Regular cardiac myocyte (primary cell): ENCODE measurements around the gene KNDC1. TPM values are rescaled to one million over a fixed set of nuclear protein-coding genes. Genes with fewer than 3 reads are reported as not detected.

ENCODE experiments used
- total RNA-seq: library from RNA; depleted of rRNA; stranded (reverse); fragments of >200 nt; gene quantifications from 2 replicates; pipeline ENCODE4 v1.2.3, GENCODE V29; 2014

The KNDC1 gene
- 0.19 and 0.85 TPM in 2 replicates for total RNA-seq

GRCh38 chr10:133159950-133160825 lies at the start of gene KNDC1:
Gene KNDC1 (plus strand): TSS chr10:133160219. CDS start chr10:133160468, 249 bp downstream.

GRCh38 chr10:133230044-133230361 lies 70.0 kb downstream of the KNDC1 start, which contains the start of gene UTF1:
Gene UTF1 (plus strand): TSS chr10:133230217. CDS start chr10:133230289, 72 bp downstream.

GRCh38 chr10:133237588-133238465 lies 77.8 kb downstream of the KNDC1 start, which contains the start of gene VENTX:
Gene VENTX (plus strand): TSS chr10:133237855. CDS start chr10:133237915, 60 bp downstream.

Other genes starting within 250 kb of the KNDC1 start
- under 0.01 and 0.19 TPM in 2 replicates for gene CFAP46, start 217.6 kb upstream of the KNDC1 start, total RNA-seq
- gene ADGRA1, start 72.3 kb upstream of the KNDC1 start, total RNA-seq = not detected in 2 replicates
- gene UTF1, start 70.0 kb downstream of the KNDC1 start, total RNA-seq = not detected in 2 replicates
- gene VENTX, start 77.6 kb downstream of the KNDC1 start, total RNA-seq = not detected in 2 replicates
- 0.85 and 1.3 TPM in 2 replicates for gene ADAM8, start 116.6 kb downstream of the KNDC1 start, total RNA-seq
- gene TUBGCP2, start 148.7 kb downstream of the KNDC1 start, total RNA-seq = 39.2 and 83.8 TPM in 2 replicates
- 13.2 and 38.5 TPM in 2 replicates for gene ZNF511, start 148.7 kb downstream of the KNDC1 start, total RNA-seq
- gene CALY, start 176.7 kb downstream of the KNDC1 start, total RNA-seq = not detected in 2 replicates
- not detected in 2 replicates for gene PRAP1, start 187.2 kb downstream of the KNDC1 start, total RNA-seq
- 10.7 and 15.5 TPM in 2 replicates for gene FUOM, start 197.8 kb downstream of the KNDC1 start, total RNA-seq
- 62.6 and 88.2 TPM in 2 replicates for gene ECHS1, start 213.1 kb downstream of the KNDC1 start, total RNA-seq
- 4.8 and 6.2 TPM in 2 replicates for gene PAOX, start 219.0 kb downstream of the KNDC1 start, total RNA-seq
- 20.9 and 34.5 TPM in 2 replicates for gene MTG1, start 233.9 kb downstream of the KNDC1 start, total RNA-seq